CD4-positive, alpha-beta T cell treated with Interleukin-6 at 100 ng/mL for 8 hours (primary cell): Measurements from ENCODE around the gene TRIM39.
A peak's percentile ranks its signal among the peaks of the same experiment; 100 is the strongest.

Source experiments
- DNase-seq: peaks from one replicate; pipeline ENCODE4 v3.0.0-alpha.2; 2020; ENCODE audit warnings: mixed read lengths, low spot score

The TRIM39 gene

GRCh38 chr6:30327232-30327746, 562 bp downstream of the TRIM39 start:
- DNase-seq = no peak

GRCh38 chr6:30328397-30328796, 1.7 kb downstream of the TRIM39 start:
- DNase-seq = no peak

- no peak for DNase-seq
Measured at GRCh38 chr6:30329331-30329730, 2.6 kb downstream of the TRIM39 start.

GRCh38 chr6:30331981-30332380, 5.3 kb downstream of the TRIM39 start:
- no peak for DNase-seq

GRCh38 chr6:30334075-30334783, 7.5 kb downstream of the TRIM39 start:
- no peak for DNase-seq

GRCh38 chr6:30340589-30341054, 13.9 kb downstream of the TRIM39 start:
- DNase-seq = no peak

GRCh38 chr6:30341218-30341617, 14.5 kb downstream of the TRIM39 start:
- DNase-seq = no peak

GRCh38 chr6:30341728-30342127, 15.0 kb downstream of the TRIM39 start:
- no peak for DNase-seq

- no peak for DNase-seq
Measured at GRCh38 chr6:30344191-30344867, 17.6 kb downstream of the TRIM39 start.

GRCh38 chr6:30344868-30345671, 18.3 kb downstream of the TRIM39 start, which contains the start of gene RPP21:
Gene RPP21, plus strand, starts transcription at chr6:30345156. Its CDS starts 16 bp downstream, at chr6:30345172.
- DNase-seq = peak; percentile 85

GRCh38 chr6:30345852-30346251, 19.1 kb downstream of the TRIM39 start:
- no peak for DNase-seq

- no peak for DNase-seq
Measured at GRCh38 chr6:30348957-30349356, 22.2 kb downstream of the TRIM39 start.

GRCh38 chr6:30349421-30350177, 22.9 kb downstream of the TRIM39 start:
- DNase-seq = no peak

GRCh38 chr6:30350524-30350923, 23.8 kb downstream of the TRIM39 start:
- no peak for DNase-seq

- no peak for DNase-seq
Measured at GRCh38 chr6:30352550-30352949, 25.8 kb downstream of the TRIM39 start.

GRCh38 chr6:30355281-30355680, 28.6 kb downstream of the TRIM39 start:
- DNase-seq = no peak

- DNase-seq = no peak
Measured at GRCh38 chr6:30356536-30356935, 29.8 kb downstream of the TRIM39 start.

GRCh38 chr6:30357678-30358540, 31.2 kb downstream of the TRIM39 start:
- DNase-seq = peak; percentile 50

GRCh38 chr6:30359276-30359675, 32.5 kb downstream of the TRIM39 start:
- DNase-seq = no peak

GRCh38 chr6:30360139-30360538, 33.4 kb downstream of the TRIM39 start:
- no peak for DNase-seq

GRCh38 chr6:30361661-30362060, 34.9 kb downstream of the TRIM39 start:
- no peak for DNase-seq
